Left lung (tissue), 10 donors: ENCODE results near the gene PCBP3. TPM values are rescaled to one million over a fixed set of nuclear protein-coding genes. Genes with fewer than 3 reads are reported as not detected.

ENCODE experiments used
- ATAC-seq: fragments of 200-7000 bp; cut with Tn5 transposase; one replicate; pipeline ENCODE4 v1.9.1; 2020; ENCODE audit warnings: moderate library complexity
- DNase-seq, 4 donors: peaks; one replicate each; pipeline ENCODE4 v3.0.0-alpha.2; 2013 to 2020
- H3K27ac ChIP-seq, 2 donors: fragments of 200-600 bp; sonication (generic) in 1 of 2; one replicate each; pipeline versions ENCODE4 v1.5.0 to v1.8.0; 2020 to 2021
- H3K27me3 ChIP-seq, 2 donors: fragments of 200-600 bp; sonication (generic) in 1 of 2; one replicate each; pipeline versions ENCODE4 v1.5.0 to v1.8.0; 2020 to 2021
- H3K36me3 ChIP-seq, 2 donors: fragments of 200-600 bp; sonication (generic) in 1 of 2; one replicate each; pipeline versions ENCODE4 v1.5.0 to v1.8.0; 2020 to 2021
- H3K4me1 ChIP-seq, 2 donors: fragments of 200-600 bp; one replicate each; pipeline ENCODE4 v1.8.0; 2021
- H3K4me3 ChIP-seq, 2 donors: fragments of 200-600 bp; sonication (generic) in 1 of 2; one replicate each; pipeline versions ENCODE4 v1.5.0 to v1.8.0; 2020 to 2021; ENCODE audit warnings: mild to moderate bottlenecking in 1 of 2
- H3K9me3 ChIP-seq, 2 donors: fragments of 200-600 bp; sonication (generic) in 1 of 2; one replicate each; pipeline versions ENCODE4 v1.5.0 to v1.8.0; 2020 to 2021
- intact Hi-C, 2 donors: fragments of 100-400 bp; cut with DNase I; formaldehyde crosslinking; loops; one replicate each; pipeline versions ENCODE4 v1.11.2 to v1.14.2; 2022
- polyA plus RNA-seq, 6 donors: library from polyadenylated mRNA; unstranded; fragments of 120-200 nt; gene quantifications; one replicate each; pipeline ENCODE4 v1.2.1, GENCODE V29; 2013; ENCODE audit not compliant: insufficient read length in 6 of 6
- total RNA-seq, 2 donors: library from RNA; stranded (reverse); fragmentation: NEBNext Ultra II Directional; extraction: Animal tissue kit (Norgen Biotek cat#: 25700); gene quantifications; one replicate each; pipeline ENCODE4 v1.2.1, GENCODE V29; 2021
- TF ChIP-seq, protein P1 (sequence below), 2 donors: fragments of 200-600 bp; sonication (generic) in 1 of 2; IDR thresholded peaks; one replicate each; pipeline versions ENCODE4 v1.5.0 to v1.8.0; 2021; ENCODE audit warnings: antibody characterized with exemption in 2 of 2
- donor health status: DM: no; HTN: yes; CAD: no.
- donor health status: DM: no; HTN: no; CAD: no.

Gene PCBP3
- total and polyA plus RNA-seq, 8 donors: 2.1 to 13.8 (median 3.0) TPM

- H3K36me3 ChIP-seq: no peaks in the 10 kb centered on the region
- no peak for ATAC-seq
- no peaks in the 10 kb centered on the region for H3K9me3 ChIP-seq
- intact Hi-C loops: loop anchor here in 1 of 2 donors (10.0 kb wide), 1 partner anchor 268 kb away; no protein-coding TSS in a partner anchor
- no peak overlapping the region for H3K4me3 ChIP-seq
- no peak for DNase-seq
- H3K4me1 ChIP-seq: peaks cover 0 to 21% of the 10 kb centered on the region in 2 donors
- H3K27ac ChIP-seq: no peak overlapping the region
- peaks cover 0 to 9% of the 10 kb centered on the region in 2 donors for H3K27me3 ChIP-seq
- TF ChIP-seq, protein P1, sequence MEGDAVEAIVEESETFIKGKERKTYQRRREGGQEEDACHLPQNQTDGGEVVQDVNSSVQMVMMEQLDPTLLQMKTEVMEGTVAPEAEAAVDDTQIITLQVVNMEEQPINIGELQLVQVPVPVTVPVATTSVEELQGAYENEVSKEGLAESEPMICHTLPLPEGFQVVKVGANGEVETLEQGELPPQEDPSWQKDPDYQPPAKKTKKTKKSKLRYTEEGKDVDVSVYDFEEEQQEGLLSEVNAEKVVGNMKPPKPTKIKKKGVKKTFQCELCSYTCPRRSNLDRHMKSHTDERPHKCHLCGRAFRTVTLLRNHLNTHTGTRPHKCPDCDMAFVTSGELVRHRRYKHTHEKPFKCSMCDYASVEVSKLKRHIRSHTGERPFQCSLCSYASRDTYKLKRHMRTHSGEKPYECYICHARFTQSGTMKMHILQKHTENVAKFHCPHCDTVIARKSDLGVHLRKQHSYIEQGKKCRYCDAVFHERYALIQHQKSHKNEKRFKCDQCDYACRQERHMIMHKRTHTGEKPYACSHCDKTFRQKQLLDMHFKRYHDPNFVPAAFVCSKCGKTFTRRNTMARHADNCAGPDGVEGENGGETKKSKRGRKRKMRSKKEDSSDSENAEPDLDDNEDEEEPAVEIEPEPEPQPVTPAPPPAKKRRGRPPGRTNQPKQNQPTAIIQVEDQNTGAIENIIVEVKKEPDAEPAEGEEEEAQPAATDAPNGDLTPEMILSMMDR (IDR thresholded peaks at IDR 0.05): no peak
Measured at GRCh38 chr21:45823100-45823681, 179.7 kb downstream of the PCBP3 start.

- H3K4me1 ChIP-seq: peaks cover 0 to 8% of the 10 kb centered on the region in 2 donors
- ATAC-seq: no peak
- no peak overlapping the region for H3K27ac ChIP-seq
- H3K36me3 ChIP-seq: no peaks in the 10 kb centered on the region
- no peak for DNase-seq
- intact Hi-C loops: loop anchor here in 1 of 2 donors (10.0 kb wide), 1 partner anchor 270 kb away; no protein-coding TSS in a partner anchor
- no peak overlapping the region for H3K4me3 ChIP-seq
- TF ChIP-seq, protein P1 (IDR thresholded peaks at IDR 0.05): no peak
- no peaks in the 10 kb centered on the region for H3K9me3 ChIP-seq
- H3K27me3 ChIP-seq: peaks cover 0 to 9% of the 10 kb centered on the region in 2 donors
Measured at GRCh38 chr21:45824546-45825215, 181.2 kb downstream of the PCBP3 start.

DNA sequence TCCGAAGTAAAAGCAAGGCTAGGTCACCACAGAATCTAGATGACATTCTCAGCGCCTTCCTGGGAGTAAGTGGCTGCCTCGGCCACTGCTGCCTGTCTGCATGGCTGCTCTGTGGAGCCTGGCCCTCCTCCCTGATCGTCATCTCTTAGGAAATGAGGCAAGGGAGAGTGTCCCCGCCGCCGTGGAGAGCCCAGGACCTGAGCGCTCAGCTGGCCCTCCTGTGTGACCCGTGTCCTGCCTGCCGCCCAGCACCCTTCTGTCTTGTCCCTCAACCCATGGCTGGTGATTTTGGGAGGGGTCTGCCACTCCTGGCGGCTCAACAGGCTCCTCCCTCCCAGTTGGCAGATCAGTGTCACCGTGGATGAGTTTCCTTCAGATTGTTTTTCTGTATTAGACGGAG, 181.7 kb downstream of the PCBP3 start:
- DNase-seq (no peak), ATAC-seq (no peak)
- Histone ChIP-seq H3K4me1 (peaks cover 0 to 6% of the 10 kb centered on the region in 2 donors), H3K9me3 (no peaks in the 10 kb centered on the region), H3K4me3 (no peak overlapping the region), H3K27me3 (peaks cover 0 to 9% of the 10 kb centered on the region in 2 donors), H3K36me3 (no peaks in the 10 kb centered on the region), H3K27ac (no peak overlapping the region)
- TF ChIP-seq, protein P1 (IDR thresholded peaks at IDR 0.05): no peak
- intact Hi-C loops: loop anchor here in 1 of 2 donors (10.0 kb wide), 1 partner anchor 270 kb away; no protein-coding TSS in a partner anchor

GRCh38 chr21:45826676-45827301, 183.3 kb downstream of the PCBP3 start:
- no peak for ATAC-seq
- intact Hi-C loops: loop anchor here in 1 of 2 donors (10.0 kb wide), 1 partner anchor 272 kb away; no protein-coding TSS in a partner anchor
- Histone ChIP-seq H3K27ac (no peak overlapping the region), H3K4me1 (no peaks in the 10 kb centered on the region), H3K27me3 (no peaks in the 10 kb centered on the region), H3K9me3 (no peaks in the 10 kb centered on the region), H3K36me3 (no peaks in the 10 kb centered on the region), H3K4me3 (no peak overlapping the region)
- TF ChIP-seq, protein P1 (IDR thresholded peaks at IDR 0.05): no peak
- no peak for DNase-seq

DNA sequence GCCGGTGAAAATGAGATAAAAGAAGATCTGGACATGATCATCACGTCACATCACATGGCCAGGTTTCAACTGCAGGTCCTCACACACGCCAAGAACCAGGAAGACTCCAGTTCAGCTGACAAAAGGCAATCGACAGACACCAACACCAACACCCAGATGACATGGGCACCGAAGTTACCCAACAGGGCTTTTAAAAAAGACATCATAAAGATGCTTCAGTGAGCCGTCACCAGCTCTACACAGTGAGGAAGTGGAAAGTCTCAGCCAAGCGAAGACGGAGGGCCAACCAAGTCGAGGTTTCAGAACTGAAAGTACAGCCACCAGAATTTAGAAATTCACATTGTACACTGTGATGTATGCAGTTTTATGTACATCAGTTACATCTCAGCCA, 183.8 kb downstream of the PCBP3 start:
- intact Hi-C loops: loop anchor here in 1 of 2 donors (10.0 kb wide), 1 partner anchor 272 kb away; no protein-coding TSS in a partner anchor
- no peak overlapping the region for H3K27ac ChIP-seq
- DNase-seq (no peak), ATAC-seq (no peak)
- TF ChIP-seq, protein P1 (IDR thresholded peaks at IDR 0.05): no peak
- H3K36me3 ChIP-seq: no peaks in the 10 kb centered on the region
- no peak overlapping the region for H3K4me3 ChIP-seq
- no peaks in the 10 kb centered on the region for H3K27me3 ChIP-seq
- no peaks in the 10 kb centered on the region for H3K9me3 ChIP-seq
- H3K4me1 ChIP-seq: no peaks in the 10 kb centered on the region
